Heart left ventricle (tissue), 13 donors: Measurements from ENCODE around the gene PCBP3.

Source experiments
- POLR2A ChIP-seq, 2 donors: fragments of 450-650 bp; IDR thresholded peaks; one replicate each; pipeline ENCODE4 v1.6.1; 2017; ENCODE audit warnings: antibody characterized with exemption in 2 of 2, mild to moderate bottlenecking in 2 of 2, moderate library complexity in 2 of 2
- TF ChIP-seq, protein P1 (sequence below), 12 donors: fragments of 200-600 bp; sonication (generic) in 4 of 12; IDR thresholded peaks; one replicate each; pipeline versions ENCODE4 v1.5.0 to v1.8.0; 2018 to 2022; ENCODE audit warnings: antibody characterized with exemption in 12 of 12, mild to moderate bottlenecking in 5 of 12
- donor health status: ischemic (EF 13 %, LVEDD 7.1; RV severe dilation, severe dysfunction).
- donor health status: DM: no; HTN: yes; CAD: no.
- donor health status: DM: no; HTN: no; CAD: no.
- donor health status: ischemic (EF 25% LVEDD 6.9; RV normal size, moderate dysfunction).
- donor health status: ischemic (EF 25% LVEDD 5.7; RV mildly dilated, moderate dysfunction).
- donor health status: ischemic (EF 35%, LVEDD 5.7; RV mildly dilated, moderate dysfunction).
- donor health status: nonischemic (EF 11% LVEDD 7.7; RV severe dilation, severe dysfunction).
- donor health status: DM: yes; HTN: yes; CAD: no.
- donor health status: PGD.
- donor health status: ischemic (EF 29% LVEDD 5.4; RV normal size, mild dysfunction).
- donor health status: nonischemic (EF 23%, LVEDD 6.1; RV moderate dilation, normal function).

DNA sequence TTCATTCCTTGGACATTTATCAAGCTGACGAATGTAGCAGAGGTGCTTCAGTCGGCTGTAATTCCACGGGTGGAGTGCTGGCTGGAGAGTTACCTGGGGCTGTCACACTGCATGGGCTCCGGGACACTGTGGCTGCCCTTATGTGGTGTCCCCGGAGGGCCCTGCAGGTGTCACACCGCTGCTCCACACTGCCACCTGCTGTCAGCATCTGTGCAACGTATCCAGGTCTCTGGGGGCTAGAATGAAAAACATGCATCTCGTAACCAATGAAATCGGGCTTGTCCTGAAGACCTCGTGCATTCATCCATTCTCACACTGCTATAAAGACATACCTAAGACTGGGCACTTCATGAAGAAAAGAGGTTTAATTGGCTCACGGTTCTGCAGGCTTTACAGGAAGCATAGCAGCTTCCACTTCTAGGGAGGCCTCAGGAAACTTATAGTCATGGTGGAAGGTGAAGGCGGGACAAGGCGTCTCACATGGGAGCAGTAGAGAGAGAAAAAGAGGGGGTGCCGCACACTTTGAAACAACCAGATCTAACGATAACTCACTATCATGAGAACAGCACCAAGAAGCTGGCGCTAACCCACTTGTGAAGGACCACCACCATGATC lies 46.7 kb upstream of the PCBP3 start:
- TF ChIP-seq, protein P1, sequence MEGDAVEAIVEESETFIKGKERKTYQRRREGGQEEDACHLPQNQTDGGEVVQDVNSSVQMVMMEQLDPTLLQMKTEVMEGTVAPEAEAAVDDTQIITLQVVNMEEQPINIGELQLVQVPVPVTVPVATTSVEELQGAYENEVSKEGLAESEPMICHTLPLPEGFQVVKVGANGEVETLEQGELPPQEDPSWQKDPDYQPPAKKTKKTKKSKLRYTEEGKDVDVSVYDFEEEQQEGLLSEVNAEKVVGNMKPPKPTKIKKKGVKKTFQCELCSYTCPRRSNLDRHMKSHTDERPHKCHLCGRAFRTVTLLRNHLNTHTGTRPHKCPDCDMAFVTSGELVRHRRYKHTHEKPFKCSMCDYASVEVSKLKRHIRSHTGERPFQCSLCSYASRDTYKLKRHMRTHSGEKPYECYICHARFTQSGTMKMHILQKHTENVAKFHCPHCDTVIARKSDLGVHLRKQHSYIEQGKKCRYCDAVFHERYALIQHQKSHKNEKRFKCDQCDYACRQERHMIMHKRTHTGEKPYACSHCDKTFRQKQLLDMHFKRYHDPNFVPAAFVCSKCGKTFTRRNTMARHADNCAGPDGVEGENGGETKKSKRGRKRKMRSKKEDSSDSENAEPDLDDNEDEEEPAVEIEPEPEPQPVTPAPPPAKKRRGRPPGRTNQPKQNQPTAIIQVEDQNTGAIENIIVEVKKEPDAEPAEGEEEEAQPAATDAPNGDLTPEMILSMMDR (IDR thresholded peaks at IDR 0.05): peak; percentile 63 to 88 (median 74)
- no peak for TF ChIP-seq POLR2A (IDR thresholded peaks at IDR 0.05)
